ENCODE data around the gene GRHL1. TPM values are rescaled to one million over a fixed set of nuclear protein-coding genes. Genes with fewer than 3 reads are reported as not detected.

The GRHL1 gene
- total and polyA plus RNA-seq, 5 donors = 0.81 to 5.7 (median 2.6) TPM

- 84% methylated on average over 7 of the region's 7 CpGs for WGBS
- Histone ChIP-seq H3K27ac (ENCODE audit: low read length) (no peak overlapping the region), H3K4me3 (ENCODE audit: low read length) (no peak overlapping the region), H3K4me1 (ENCODE audit: control insufficient read depth, insufficient read depth, low read length) (no peaks in the 10 kb centered on the region), H3K9me3 (ENCODE audit: control insufficient read depth, low read length) (no peaks in the 10 kb centered on the region), H3K27me3 (ENCODE audit: control insufficient read depth, insufficient read depth) (no peaks in the 10 kb centered on the region)
- DNase-seq (no peak), ATAC-seq (no peak)
- intact Hi-C loops (cut with DNase I) = no loop called here
Measured at GRCh38 chr2:9964334-9964980, 13.0 kb downstream of the GRHL1 start.

DNA sequence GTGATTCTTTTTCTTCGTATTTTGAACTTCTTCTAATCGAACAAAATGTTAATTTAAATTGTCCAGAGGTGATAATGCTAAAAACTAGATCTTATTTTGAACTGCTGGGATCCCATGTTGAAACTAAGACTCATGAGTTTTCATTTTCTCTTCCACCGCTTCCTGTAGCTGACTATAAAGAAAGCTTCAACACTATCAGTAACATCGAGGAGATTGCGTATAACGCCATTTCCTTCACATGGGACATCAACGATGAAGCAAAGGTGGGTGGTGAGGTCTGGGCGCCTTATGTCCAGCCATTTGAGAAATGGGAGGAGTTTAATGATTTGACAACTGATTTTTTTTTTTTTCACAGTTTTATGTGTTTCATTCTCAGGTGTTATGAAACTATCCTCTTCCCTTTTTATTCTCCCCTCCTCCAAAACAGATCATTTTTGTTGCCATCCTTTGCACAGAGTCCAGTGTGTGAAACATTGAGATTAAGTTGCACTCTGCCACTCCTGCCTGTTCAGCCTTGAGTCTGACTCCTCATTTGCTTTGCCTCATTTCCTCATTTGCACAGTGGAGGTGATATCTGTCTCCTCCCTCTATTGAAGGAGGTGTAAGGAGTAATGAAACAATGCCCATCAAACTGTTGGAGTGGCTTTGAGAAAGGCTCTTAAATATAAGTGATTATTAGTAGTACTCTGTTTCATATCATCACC lies 13.8 kb downstream of the GRHL1 start:
- 80% methylated on average over 8 of the region's 8 CpGs for WGBS
- ATAC-seq (no peak), DNase-seq (no peak)
- Histone ChIP-seq H3K9me3 (ENCODE audit: control insufficient read depth, low read length) (no peaks in the 10 kb centered on the region), H3K4me1 (ENCODE audit: control insufficient read depth, insufficient read depth, low read length) (no peaks in the 10 kb centered on the region), H3K27ac (ENCODE audit: low read length) (no peak overlapping the region), H3K4me3 (ENCODE audit: low read length) (no peak overlapping the region), H3K27me3 (ENCODE audit: control insufficient read depth, insufficient read depth) (no peaks in the 10 kb centered on the region)
- intact Hi-C loops (cut with DNase I) = no loop called here

GRCh38 chr2:9966491-9967022 lies 15.1 kb downstream of the GRHL1 start:
- no peaks in the 10 kb centered on the region for H3K27me3 ChIP-seq (ENCODE audit: control insufficient read depth, insufficient read depth)
- H3K27ac ChIP-seq (ENCODE audit: low read length) = no peak overlapping the region
- ATAC-seq (no peak), DNase-seq (no peak)
- no peak overlapping the region for H3K4me3 ChIP-seq (ENCODE audit: low read length)
- intact Hi-C loops (cut with DNase I) = no loop called here
- no peaks in the 10 kb centered on the region for H3K4me1 ChIP-seq (ENCODE audit: control insufficient read depth, insufficient read depth, low read length)
- no peaks in the 10 kb centered on the region for H3K9me3 ChIP-seq (ENCODE audit: control insufficient read depth, low read length)
- WGBS = 68% methylated on average over 3 of the region's 3 CpGs

GRCh38 chr2:9967053-9967775 lies 15.7 kb downstream of the GRHL1 start:
- 93% methylated on average over 11 of the region's 11 CpGs for WGBS
- Histone ChIP-seq H3K27me3 (ENCODE audit: control insufficient read depth, insufficient read depth) (no peaks in the 10 kb centered on the region), H3K9me3 (ENCODE audit: control insufficient read depth, low read length) (no peaks in the 10 kb centered on the region), H3K4me3 (ENCODE audit: low read length) (no peak overlapping the region), H3K27ac (ENCODE audit: low read length) (no peak overlapping the region), H3K4me1 (ENCODE audit: control insufficient read depth, insufficient read depth, low read length) (no peaks in the 10 kb centered on the region)
- ATAC-seq = no peak
- intact Hi-C loops (cut with DNase I) = no loop called here
- DNase-seq = no peak

GRCh38 chr2:9968553-9969497 lies 17.3 kb downstream of the GRHL1 start:
- WGBS = 96% methylated on average over 10 of the region's 10 CpGs
- DNase-seq (no peak), ATAC-seq (no peak)
- Histone ChIP-seq H3K9me3 (ENCODE audit: control insufficient read depth, low read length) (no peaks in the 10 kb centered on the region), H3K4me1 (ENCODE audit: control insufficient read depth, insufficient read depth, low read length) (no peaks in the 10 kb centered on the region), H3K27ac (ENCODE audit: low read length) (no peak overlapping the region), H3K27me3 (ENCODE audit: control insufficient read depth, insufficient read depth) (no peaks in the 10 kb centered on the region), H3K4me3 (ENCODE audit: low read length) (no peak overlapping the region)
- intact Hi-C loops (cut with DNase I) = no loop called here

- intact Hi-C loops (cut with DNase I) = no loop called here
- WGBS = 26% methylated on average over 12 of the region's 12 CpGs
Measured at GRCh38 chr2:9970200-9971044, 18.9 kb downstream of the GRHL1 start.

DNA sequence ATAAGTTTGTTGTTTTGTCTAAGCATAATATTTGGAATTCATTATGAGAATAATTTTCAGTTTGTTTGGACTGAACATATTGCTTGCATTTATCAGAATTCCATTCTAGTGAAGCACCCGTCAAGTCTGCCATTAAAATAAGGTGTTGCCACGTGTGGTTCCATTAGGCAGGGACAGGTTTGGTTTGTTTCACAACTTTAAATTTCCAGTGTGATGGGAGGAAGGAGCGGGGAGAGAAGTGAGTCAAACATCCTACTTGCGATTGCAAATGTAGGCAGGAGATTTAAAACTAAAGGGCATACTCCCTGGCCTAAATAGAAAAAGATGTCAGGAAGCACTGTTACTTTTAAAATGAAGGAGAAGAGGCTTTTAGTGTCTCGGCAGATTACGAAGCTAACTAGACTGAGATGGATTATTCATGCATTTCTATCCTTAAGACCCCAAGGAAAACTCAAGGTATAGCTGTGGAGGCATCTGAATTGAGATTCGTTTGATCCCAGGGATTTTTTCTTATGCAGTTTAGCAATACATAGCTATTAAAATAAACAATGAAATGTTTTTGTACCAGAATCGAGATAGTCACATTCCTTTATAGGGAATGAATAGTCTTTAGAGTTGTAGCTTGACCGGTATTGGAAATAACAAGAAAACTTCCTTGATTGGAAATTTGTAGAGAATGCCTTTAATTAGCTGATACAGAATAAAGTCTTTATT lies 19.8 kb downstream of the GRHL1 start:
- H3K27ac ChIP-seq (ENCODE audit: low read length) = no peak overlapping the region
- H3K9me3 ChIP-seq (ENCODE audit: control insufficient read depth, low read length) = no peaks in the 10 kb centered on the region
- ATAC-seq (no peak), DNase-seq (no peak)
- WGBS = 86% methylated on average over 9 of the region's 9 CpGs
- no peaks in the 10 kb centered on the region for H3K27me3 ChIP-seq (ENCODE audit: control insufficient read depth, insufficient read depth)
- H3K4me1 ChIP-seq (ENCODE audit: control insufficient read depth, insufficient read depth, low read length) = peaks cover 2% of the 10 kb centered on the region
- no peak overlapping the region for H3K4me3 ChIP-seq (ENCODE audit: low read length)
- intact Hi-C loops (cut with DNase I) = no loop called here

More at GRCh38 chr2:9970200-9971044, 18.9 kb downstream of the GRHL1 start:
- H3K4me1 ChIP-seq (ENCODE audit: control insufficient read depth, insufficient read depth, low read length) = no peaks in the 10 kb centered on the region
- ATAC-seq (peak; percentile 32 to 64), DNase-seq (no peak)
- H3K4me3 ChIP-seq (ENCODE audit: low read length) = no peak overlapping the region
- no peak overlapping the region for H3K27ac ChIP-seq (ENCODE audit: low read length)
- H3K27me3 ChIP-seq (ENCODE audit: control insufficient read depth, insufficient read depth) = no peaks in the 10 kb centered on the region
- no peaks in the 10 kb centered on the region for H3K9me3 ChIP-seq (ENCODE audit: control insufficient read depth, low read length)

DNA sequence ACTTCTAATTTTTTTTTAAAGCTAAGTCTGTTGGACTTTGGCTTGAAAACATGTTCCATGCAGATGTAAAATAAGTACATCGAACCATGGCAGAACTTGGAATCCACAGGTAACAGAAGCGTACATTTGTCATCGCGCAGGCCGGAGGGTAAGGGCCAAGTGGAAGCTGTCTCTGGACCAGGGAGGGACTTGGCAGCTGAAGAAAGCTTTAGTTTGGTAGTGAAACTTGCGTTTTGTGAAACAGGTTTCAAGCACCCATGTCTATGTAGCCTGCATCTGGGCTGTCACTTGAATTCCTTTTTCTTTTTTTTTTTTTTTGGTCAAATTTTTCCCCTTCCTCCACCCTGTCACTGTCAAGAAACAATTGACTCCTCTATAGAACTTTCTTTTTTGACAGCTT lies 20.4 kb downstream of the GRHL1 start:
- Histone ChIP-seq H3K27ac (ENCODE audit: low read length) (no peak overlapping the region), H3K27me3 (ENCODE audit: control insufficient read depth, insufficient read depth) (no peaks in the 10 kb centered on the region), H3K9me3 (ENCODE audit: control insufficient read depth, low read length) (no peaks in the 10 kb centered on the region), H3K4me3 (ENCODE audit: low read length) (no peak overlapping the region), H3K4me1 (ENCODE audit: control insufficient read depth, insufficient read depth, low read length) (peaks cover 3% of the 10 kb centered on the region)
- 95% methylated on average over 6 of the region's 6 CpGs for WGBS
- intact Hi-C loops (cut with DNase I) = no loop called here
- DNase-seq = no peak
- no peak for ATAC-seq

GRCh38 chr2:9972621-9973479 lies 21.4 kb downstream of the GRHL1 start:
- ATAC-seq = peak in 1 of 2 donors; percentile 61
- intact Hi-C loops (cut with DNase I) = no loop called here
- H3K4me1 ChIP-seq (ENCODE audit: control insufficient read depth, insufficient read depth, low read length) = peaks cover 3% of the 10 kb centered on the region
- H3K4me3 ChIP-seq (ENCODE audit: low read length) = no peak overlapping the region
- no peaks in the 10 kb centered on the region for H3K9me3 ChIP-seq (ENCODE audit: control insufficient read depth, low read length)
- no peaks in the 10 kb centered on the region for H3K27me3 ChIP-seq (ENCODE audit: control insufficient read depth, insufficient read depth)
- 80% methylated on average over 13 of the region's 13 CpGs for WGBS
- no peak overlapping the region for H3K27ac ChIP-seq (ENCODE audit: low read length)
- no peak for DNase-seq

Data from right cardiac atrium (tissue), 5 donors.